HL-60 (cell line): ENCODE results near the gene GNAQ.

Experiments
- DNase-seq, 2 experiments: peaks; one replicate each; pipeline ENCODE4 v3.0.0-alpha.2; 2010 to 2020; ENCODE audit warnings: low read depth in 1 of 2, low spot score in 1 of 2
- H3K27ac ChIP-seq: fragments of 250-450 bp; sonication (Bioruptor Pico); replicated peaks from 2 replicates; pipeline ENCODE4 v1.5.1; 2020; ENCODE audit warnings: mild to moderate bottlenecking, moderate library complexity
- H3K27me3 ChIP-seq: fragments of 250-450 bp; sonication (Bioruptor Pico); 2 replicates; pipeline ENCODE4 v1.5.1; 2021; ENCODE audit warnings: mild to moderate bottlenecking, moderate library complexity; ENCODE audit not compliant: insufficient read depth, poor library complexity, severe bottlenecking
- H3K4me3 ChIP-seq: replicated peaks from 2 replicates; pipeline ENCODE4 v1.5.1; 2011; ENCODE audit warnings: mild to moderate bottlenecking, control low read depth, low read length; ENCODE audit not compliant: insufficient read depth
- CTCF ChIP-seq: IDR thresholded peaks from one replicate; pipeline ENCODE4 v1.5.1; 2011; ENCODE audit warnings: low read length, control low read depth, inconsistent platforms; ENCODE audit not compliant: insufficient read depth
- GABPA ChIP-seq: IDR thresholded peaks from 2 replicates; pipeline ENCODE4 v1.6.1; 2012; ENCODE audit warnings: low read depth
- POLR2AphosphoS5 ChIP-seq: IDR thresholded peaks from 2 replicates; pipeline ENCODE4 v1.6.1; 2012; ENCODE audit warnings: low read depth
- REST ChIP-seq: IDR thresholded peaks from 2 replicates; pipeline ENCODE4 v1.6.1; 2012; ENCODE audit warnings: low read depth; ENCODE audit not compliant: insufficient replicate concordance
- SPI1 ChIP-seq: IDR thresholded peaks from 2 replicates; pipeline ENCODE4 v1.6.1; 2012; ENCODE audit warnings: low read depth, mild to moderate bottlenecking, borderline replicate concordance

Gene GNAQ

GRCh38 chr9:77806741-77807140, 224.9 kb downstream of the GNAQ start:
- no peaks in the 10 kb centered on the region for H3K27me3 ChIP-seq
- TF ChIP-seq SPI1, result no peak
- no peak for TF ChIP-seq POLR2AphosphoS5
- TF ChIP-seq GABPA, result no peak
- no peak for TF ChIP-seq REST
- no peak for TF ChIP-seq CTCF
- no peak for DNase-seq
- H3K27ac ChIP-seq, result no peak overlapping the region
- no peak overlapping the region for H3K4me3 ChIP-seq

GRCh38 chr9:77805810-77806209, 225.8 kb downstream of the GNAQ start:
- Histone ChIP-seq H3K27me3 (no peaks in the 10 kb centered on the region), H3K27ac (no peak overlapping the region), H3K4me3 (no peak overlapping the region)
- no peak for DNase-seq
- TF ChIP-seq GABPA (no peak), SPI1 (no peak), REST (no peak), CTCF (no peak)

- Histone ChIP-seq H3K27me3 (no peaks in the 10 kb centered on the region), H3K27ac (no peak overlapping the region), H3K4me3 (no peak overlapping the region)
- no peak for DNase-seq
- TF ChIP-seq GABPA, result no peak
- TF ChIP-seq REST, result no peak
- no peak for TF ChIP-seq CTCF
- TF ChIP-seq SPI1, result no peak
- TF ChIP-seq POLR2AphosphoS5, result no peak
Observed at GRCh38 chr9:77803423-77803822, 228.2 kb downstream of the GNAQ start.
